ENCODE measurements around the gene IRF2BPL.

The IRF2BPL gene

GRCh38 chr14:77045238-77046162 lies 17.0 kb upstream of the IRF2BPL start:
- no peak for TF ChIP-seq CTCF (IDR thresholded peaks at IDR 0.05; ENCODE audit: borderline replicate concordance, control extremely low read depth, extremely low read depth, insufficient read depth, missing control alignments)
- DNase-seq (ENCODE audit: low spot score) = no peak
- in situ Hi-C loops (cut with MboI; ENCODE audit: low sequenced_read_pairs, unreplicated experiment) = no loop called here

- in situ Hi-C loops (cut with MboI; ENCODE audit: low sequenced_read_pairs, unreplicated experiment) = loop anchor here (5.0 kb wide), 1 partner anchor 88 kb away; no protein-coding TSS in a partner anchor
- DNase-seq (ENCODE audit: low spot score) = no peak
- no peak for TF ChIP-seq CTCF (IDR thresholded peaks at IDR 0.05; ENCODE audit: borderline replicate concordance, control extremely low read depth, extremely low read depth, insufficient read depth, missing control alignments)
Measured at GRCh38 chr14:77044783-77045237, 16.3 kb upstream of the IRF2BPL start.

- in situ Hi-C loops (cut with MboI; ENCODE audit: low sequenced_read_pairs, unreplicated experiment) = loop anchor here (5.0 kb wide), 1 partner anchor 87 kb away; no protein-coding TSS in a partner anchor
- no peak for TF ChIP-seq CTCF (IDR thresholded peaks at IDR 0.05; ENCODE audit: borderline replicate concordance, control extremely low read depth, extremely low read depth, insufficient read depth, missing control alignments)
- no peak for DNase-seq (ENCODE audit: low spot score)
Measured at GRCh38 chr14:77043984-77044485, 15.5 kb upstream of the IRF2BPL start.

- peak; percentile 38 for DNase-seq (ENCODE audit: low spot score)
- in situ Hi-C loops (cut with MboI; ENCODE audit: low sequenced_read_pairs, unreplicated experiment) = loop anchor here (5.0 kb wide), 1 partner anchor 86 kb away; no protein-coding TSS in a partner anchor
- no peak for TF ChIP-seq CTCF (IDR thresholded peaks at IDR 0.05; ENCODE audit: borderline replicate concordance, control extremely low read depth, extremely low read depth, insufficient read depth, missing control alignments)
Measured at GRCh38 chr14:77043177-77043983, 14.9 kb upstream of the IRF2BPL start.

- in situ Hi-C loops (cut with MboI; ENCODE audit: low sequenced_read_pairs, unreplicated experiment) = loop anchor here (5.0 kb wide), 1 partner anchor 85 kb away; no protein-coding TSS in a partner anchor
- TF ChIP-seq CTCF (IDR thresholded peaks at IDR 0.05; ENCODE audit: borderline replicate concordance, control extremely low read depth, extremely low read depth, insufficient read depth, missing control alignments) = no peak
- no peak for DNase-seq (ENCODE audit: low spot score)
Measured at GRCh38 chr14:77041881-77042545, 13.5 kb upstream of the IRF2BPL start.

Measured in GM13976 (cell line).